GM23248 (cell line): ENCODE data around the gene RNF32. TPM values are rescaled to one million over a fixed set of nuclear protein-coding genes. Genes with fewer than 3 reads are reported as not detected.

ENCODE experiments used
- DNase-seq: peaks from one replicate; pipeline ENCODE4 v3.0.0-alpha.2; 2015
- H2AFZ ChIP-seq: fragments of 200-600 bp; sonication (generic); 2 replicates; pipeline ENCODE4 v1.6.1; 2016; ENCODE audit warnings: antibody characterized with exemption
- H3F3A ChIP-seq: fragments of 200-600 bp; sonication (generic); 2 replicates; pipeline ENCODE4 v1.6.1; 2016; ENCODE audit warnings: mild to moderate bottlenecking, antibody characterized with exemption, mixed run types; ENCODE audit not compliant: insufficient read depth
- H3K27ac ChIP-seq: fragments of 200-600 bp; sonication (generic); 2 replicates; pipeline ENCODE4 v1.5.1; 2016; ENCODE audit warnings: mild to moderate bottlenecking
- H3K27me3 ChIP-seq: fragments of 200-600 bp; sonication (generic); replicated peaks from 2 replicates; pipeline ENCODE4 v1.6.1; 2016; ENCODE audit warnings: mild to moderate bottlenecking; ENCODE audit not compliant: insufficient read depth
- H3K36me3 ChIP-seq: fragments of 200-600 bp; sonication (generic); 2 replicates; pipeline ENCODE4 v1.6.1; 2016; ENCODE audit warnings: low read depth, mild to moderate bottlenecking
- H3K4me1 ChIP-seq: fragments of 200-600 bp; sonication (generic); 2 replicates; pipeline ENCODE4 v1.6.1; 2016; ENCODE audit warnings: mild to moderate bottlenecking; ENCODE audit not compliant: insufficient read depth
- H3K4me2 ChIP-seq: fragments of 200-600 bp; sonication (generic); one replicate; pipeline ENCODE4 v1.6.1; 2016; ENCODE audit warnings: mild to moderate bottlenecking; ENCODE audit not compliant: unreplicated experiment
- H3K4me3 ChIP-seq: fragments of 200-600 bp; sonication (generic); 2 replicates; pipeline ENCODE4 v1.5.1; 2016; ENCODE audit warnings: mild to moderate bottlenecking
- H3K79me2 ChIP-seq: fragments of 200-600 bp; sonication (generic); 2 replicates; pipeline ENCODE4 v1.6.1; 2016; ENCODE audit warnings: mild to moderate bottlenecking; ENCODE audit not compliant: insufficient read depth
- H3K9ac ChIP-seq: fragments of 200-600 bp; sonication (generic); 2 replicates; pipeline ENCODE4 v1.6.1; 2016; ENCODE audit warnings: mild to moderate bottlenecking
- H3K9me2 ChIP-seq: fragments of 200-600 bp; sonication (generic); 2 replicates; pipeline ENCODE4 v1.6.1; 2016; ENCODE audit warnings: mixed run types, mild to moderate bottlenecking, moderate library complexity; ENCODE audit not compliant: insufficient read depth
- H3K9me3 ChIP-seq: fragments of 200-600 bp; sonication (generic); one replicate; pipeline ENCODE4 v1.6.1; 2017; ENCODE audit warnings: low read depth
- H4K20me1 ChIP-seq: fragments of 200-600 bp; sonication (generic); 2 replicates; pipeline ENCODE4 v1.6.0; 2016; ENCODE audit not compliant: insufficient read depth
- EZH2 ChIP-seq: fragments of 200-600 bp; sonication (generic); IDR thresholded peaks from 2 replicates; pipeline ENCODE4 v1.6.1; 2018; ENCODE audit warnings: antibody characterized with exemption, mild to moderate bottlenecking; ENCODE audit not compliant: insufficient read depth, poor library complexity, severe bottlenecking
- EZH2phosphoT487 ChIP-seq: fragments of 200-600 bp; sonication (generic); IDR thresholded peaks from 2 replicates; pipeline ENCODE4 v1.6.1; 2018; ENCODE audit warnings: antibody characterized with exemption, moderate library complexity, mild to moderate bottlenecking, low read depth; ENCODE audit not compliant: insufficient read depth
- WGBS, 2 experiments: methylation state at CpG; one replicate each; pipeline ENCODE4 v1.1.6; 2015 to 2017; ENCODE audit warnings: low lambda C conversion rate in 2 of 2, low coverage in 1 of 2; ENCODE audit errors: missing lambda C conversion rate in 2 of 2; 5-methylcytosine and 5-hydroxymethylcytosine counted together
- in situ Hi-C: fragments of 300-500 bp; cut with MboI; formaldehyde crosslinking; loops from 2 replicates; pipeline ENCODE4 v1.15.0; 2020
- polyA plus RNA-seq: library from polyadenylated mRNA; unstranded; fragments of >200 nt; fragmentation: Nextera tagmentation; extraction: Ambion mirVana; gene quantifications from 2 replicates; pipeline ENCODE4 v1.2.1, GENCODE V29; 2016
- total RNA-seq: library from RNA; depleted of rRNA; stranded (reverse); fragments of >200 nt; shearing (Covaris generic); gene quantifications from 2 replicates; pipeline ENCODE4 v1.2.3, GENCODE V29; 2014

RNF32 gene
- total and polyA plus RNA-seq, 2 experiments from 2014 or later = 1.1 to 2.4 TPM

- no peak for DNase-seq
- H3K4me3 ChIP-seq = no peak overlapping the region
- no peaks in the 10 kb centered on the region for H3K9me3 ChIP-seq
- H3F3A ChIP-seq = no peaks in the 10 kb centered on the region
- in situ Hi-C loops = no loop called here
- no peaks in the 10 kb centered on the region; the same call in 1 of the 2 replicates for H3K9me2 ChIP-seq
- H3K27me3 ChIP-seq = peaks cover 23% of the 10 kb centered on the region
- H3K9ac ChIP-seq = no peak overlapping the region
- WGBS, 2 experiments = 33 to 45% methylated on average over 3 of the region's 3 CpGs
- no peaks in the 10 kb centered on the region for H4K20me1 ChIP-seq
- H3K27ac ChIP-seq = no peak overlapping the region
- H3K4me2 ChIP-seq = no peak overlapping the region
- H3K36me3 ChIP-seq = no peaks in the 10 kb centered on the region
- H3K79me2 ChIP-seq = no peaks in the 10 kb centered on the region
- H2AFZ ChIP-seq = no peak overlapping the region
- no peak for TF ChIP-seq EZH2
- TF ChIP-seq EZH2phosphoT487 = no peak
- H3K4me1 ChIP-seq = no peaks in the 10 kb centered on the region
Measured at GRCh38 chr7:156620291-156620675, 20.3 kb upstream of the RNF32 start.

GRCh38 chr7:156621652-156622051 is 18.9 kb upstream of the RNF32 start:
- DNase-seq = no peak
- no peak overlapping the region for H2AFZ ChIP-seq
- H3K4me1 ChIP-seq = no peaks in the 10 kb centered on the region
- TF ChIP-seq EZH2 (no peak), EZH2phosphoT487 (no peak)
- H3K27ac ChIP-seq = no peak overlapping the region
- no peaks in the 10 kb centered on the region for H3K36me3 ChIP-seq
- H3K9me3 ChIP-seq = no peaks in the 10 kb centered on the region
- no peaks in the 10 kb centered on the region; the same call in 1 of the 2 replicates for H3K9me2 ChIP-seq
- H3F3A ChIP-seq = no peaks in the 10 kb centered on the region
- no peaks in the 10 kb centered on the region for H3K79me2 ChIP-seq
- H3K9ac ChIP-seq = no peak overlapping the region
- H4K20me1 ChIP-seq = no peaks in the 10 kb centered on the region
- no peak overlapping the region for H3K4me3 ChIP-seq
- peaks cover 12% of the 10 kb centered on the region for H3K27me3 ChIP-seq
- in situ Hi-C loops = no loop called here
- H3K4me2 ChIP-seq = no peak overlapping the region

GRCh38 chr7:156625580-156625979 is 15.0 kb upstream of the RNF32 start:
- H3F3A ChIP-seq = no peaks in the 10 kb centered on the region
- no peak overlapping the region for H3K4me2 ChIP-seq
- H3K27me3 ChIP-seq = no peaks in the 10 kb centered on the region
- H3K27ac ChIP-seq = no peak overlapping the region
- no peaks in the 10 kb centered on the region; the same call in 1 of the 2 replicates for H3K9me2 ChIP-seq
- no peaks in the 10 kb centered on the region for H3K79me2 ChIP-seq
- H3K4me1 ChIP-seq = no peaks in the 10 kb centered on the region
- no peak for TF ChIP-seq EZH2
- TF ChIP-seq EZH2phosphoT487 = no peak
- no peak for DNase-seq
- H3K4me3 ChIP-seq = no peak overlapping the region
- 17 to 26% methylated on average over 1 to 2 of the region's 2 CpGs for WGBS, 2 experiments
- in situ Hi-C loops = no loop called here
- H4K20me1 ChIP-seq = no peaks in the 10 kb centered on the region
- H3K9ac ChIP-seq = no peak overlapping the region
- no peak overlapping the region for H2AFZ ChIP-seq
- no peaks in the 10 kb centered on the region for H3K36me3 ChIP-seq
- no peaks in the 10 kb centered on the region for H3K9me3 ChIP-seq

GRCh38 chr7:156626220-156626895 is 14.2 kb upstream of the RNF32 start:
- Histone ChIP-seq H3K27me3 (no peaks in the 10 kb centered on the region), H4K20me1 (no peaks in the 10 kb centered on the region), H3K36me3 (no peaks in the 10 kb centered on the region), H3K27ac (no peak overlapping the region), H3K4me3 (no peak overlapping the region), H2AFZ (no peak overlapping the region), H3K4me1 (no peaks in the 10 kb centered on the region), H3K79me2 (no peaks in the 10 kb centered on the region), H3K9ac (no peak overlapping the region), H3K9me2 (no peaks in the 10 kb centered on the region; the same call in 1 of the 2 replicates), H3F3A (no peaks in the 10 kb centered on the region), H3K4me2 (no peak overlapping the region), H3K9me3 (no peaks in the 10 kb centered on the region)
- in situ Hi-C loops = no loop called here
- TF ChIP-seq EZH2 = no peak
- no peak for TF ChIP-seq EZH2phosphoT487
- WGBS, 2 experiments = 57 to 64% methylated on average over 7 of the region's 7 CpGs
- no peak for DNase-seq

GRCh38 chr7:156628562-156628961 is 12.0 kb upstream of the RNF32 start:
- no peaks in the 10 kb centered on the region for H3K9me2 ChIP-seq
- H3F3A ChIP-seq = no peaks in the 10 kb centered on the region
- no peak for TF ChIP-seq EZH2
- in situ Hi-C loops = no loop called here
- no peak overlapping the region for H3K4me2 ChIP-seq
- H3K4me1 ChIP-seq = no peaks in the 10 kb centered on the region
- H4K20me1 ChIP-seq = no peaks in the 10 kb centered on the region
- H3K27ac ChIP-seq = no peak overlapping the region
- no peaks in the 10 kb centered on the region for H3K36me3 ChIP-seq
- H3K9me3 ChIP-seq = no peaks in the 10 kb centered on the region
- H3K79me2 ChIP-seq = no peaks in the 10 kb centered on the region
- H3K27me3 ChIP-seq = no peaks in the 10 kb centered on the region
- no peak overlapping the region for H3K4me3 ChIP-seq
- H2AFZ ChIP-seq = no peak overlapping the region
- no peak for DNase-seq
- no peak overlapping the region for H3K9ac ChIP-seq
